OCI-M2 (cell line): ENCODE results near the gene CD2AP.
"Not testable (repeated sequence)": the region's sequence is repeated elsewhere in the genome, so short reads cannot be mapped to it uniquely, and the experiment has no call there.

Experiments
- DNase-seq: peaks from one replicate; lab custom pipeline; 2025; ENCODE audit not compliant: unreplicated experiment; lab: John Stamatoyannopoulos, UW

Gene CD2AP

DNA sequence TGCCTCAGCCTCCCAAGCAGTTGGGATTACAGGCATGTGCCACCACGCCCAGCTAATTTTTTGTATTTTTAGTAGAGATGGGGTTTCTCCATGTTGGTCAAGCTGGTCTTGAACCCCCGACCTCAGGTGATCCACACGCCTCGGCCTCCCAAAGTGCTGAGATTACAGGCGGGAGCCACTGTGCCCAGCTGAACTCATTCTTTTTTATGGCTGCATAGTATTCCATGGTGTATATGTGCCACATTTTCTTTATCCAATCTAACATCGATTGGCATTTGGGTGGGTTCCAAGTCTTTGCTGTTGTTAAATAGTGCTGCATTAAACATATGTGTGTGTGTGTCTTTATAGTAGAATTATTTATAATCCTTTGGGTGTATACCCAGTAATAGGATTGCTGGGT is 78.9 kb downstream of the CD2AP start:
- DNase-seq: not testable (repeated sequence)

GRCh38 chr6:47563162-47563561 is 85.6 kb downstream of the CD2AP start:
- no peak for DNase-seq

DNA sequence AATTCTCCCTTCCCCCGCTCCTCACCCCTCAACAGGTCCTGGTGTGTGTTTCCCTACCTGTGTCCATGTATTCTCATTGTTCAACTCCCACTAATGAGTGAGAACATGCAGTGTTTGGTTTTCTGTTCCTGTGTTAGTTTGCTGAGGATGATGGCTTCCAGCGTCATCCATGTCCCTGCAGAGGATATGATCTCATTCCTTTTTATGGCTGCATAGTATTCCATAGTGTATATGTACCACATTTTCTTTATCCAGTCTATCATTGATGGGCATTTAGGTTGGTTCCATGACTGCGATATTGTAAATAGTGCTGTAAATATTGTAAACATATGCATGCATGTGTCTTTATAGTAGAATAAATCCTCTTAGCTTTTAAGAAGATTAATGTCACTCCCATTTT is 89.0 kb downstream of the CD2AP start:
- not testable (repeated sequence) for DNase-seq

DNA sequence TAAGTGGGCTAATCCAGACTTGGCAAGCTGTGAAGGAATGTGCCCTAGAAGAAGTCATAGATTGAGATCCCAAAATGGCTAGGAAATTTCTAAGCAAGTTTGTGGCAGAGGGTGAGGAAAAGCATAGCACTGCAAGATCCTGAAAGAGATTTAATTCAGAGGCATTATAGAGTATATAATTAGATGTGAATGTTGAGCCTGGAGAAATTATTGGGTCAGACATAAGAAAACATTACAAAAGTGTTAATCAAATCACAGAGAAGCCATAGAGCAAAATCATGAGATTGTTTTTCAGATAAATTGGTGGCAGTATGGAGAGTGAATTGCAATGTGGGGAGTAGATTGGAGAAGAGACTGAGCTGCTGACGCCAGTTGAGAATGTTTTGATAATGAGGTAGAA is 90.0 kb downstream of the CD2AP start:
- DNase-seq: no peak

DNA sequence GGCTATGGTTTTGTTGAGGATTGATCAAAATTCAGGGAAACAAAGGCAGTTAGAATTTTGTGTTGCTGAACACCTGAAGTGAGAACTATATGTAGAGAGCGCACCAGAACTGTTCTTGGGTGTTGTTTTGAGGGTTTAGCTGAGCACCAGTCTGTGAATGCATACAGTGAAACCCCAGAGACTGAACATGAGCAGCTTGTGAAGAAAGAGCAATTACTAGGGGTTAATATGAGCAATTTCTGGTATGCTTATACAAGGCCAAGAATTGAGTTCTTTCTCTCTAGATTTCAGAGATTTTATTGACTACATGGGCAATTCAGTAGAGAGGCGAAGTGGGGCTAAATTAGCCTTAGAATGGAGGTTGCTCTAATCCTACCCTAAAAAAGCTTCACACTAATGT is 93.9 kb downstream of the CD2AP start:
- no peak for DNase-seq

DNA sequence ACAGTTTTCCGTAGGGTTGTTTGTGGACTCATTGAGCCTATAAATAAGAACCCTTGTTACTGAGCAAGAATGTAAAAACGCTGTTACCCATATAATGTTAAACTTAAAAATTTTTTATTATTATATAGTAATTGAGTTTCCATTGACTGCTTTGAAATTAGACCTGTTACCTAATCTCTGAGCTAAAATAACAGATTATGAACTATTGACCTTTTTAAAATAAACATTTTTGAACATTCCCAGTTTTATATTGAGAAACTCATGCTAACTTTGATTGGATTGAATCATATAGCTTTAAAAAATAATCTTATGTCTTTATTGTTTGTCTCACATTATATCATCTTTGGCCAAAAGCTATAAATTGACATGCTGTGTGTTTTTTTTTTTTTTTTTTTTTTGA is 95.5 kb downstream of the CD2AP start:
- no peak for DNase-seq

- no peak for DNase-seq
Measured at GRCh38 chr6:47574789-47575188, 97.2 kb downstream of the CD2AP start.

DNA sequence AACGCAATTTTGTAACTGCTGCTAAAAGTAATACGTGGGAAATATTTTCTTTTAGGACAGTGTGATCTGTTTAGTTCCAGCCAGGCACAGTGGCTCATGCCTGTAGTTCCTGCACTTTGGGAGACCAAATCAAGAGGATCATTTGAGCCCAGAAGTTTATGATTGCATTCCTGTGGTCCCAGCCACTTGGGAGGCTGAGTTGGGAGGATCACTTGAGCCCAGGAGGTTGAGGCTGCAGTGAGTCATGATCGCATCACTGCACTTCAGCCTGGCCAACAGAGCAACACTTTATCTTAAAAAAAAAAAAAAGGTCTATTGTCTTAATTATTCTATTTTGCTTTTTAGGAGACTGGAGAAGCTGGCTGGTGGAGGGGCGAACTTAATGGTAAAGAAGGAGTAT is 101.5 kb downstream of the CD2AP start:
- no peak for DNase-seq

DNA sequence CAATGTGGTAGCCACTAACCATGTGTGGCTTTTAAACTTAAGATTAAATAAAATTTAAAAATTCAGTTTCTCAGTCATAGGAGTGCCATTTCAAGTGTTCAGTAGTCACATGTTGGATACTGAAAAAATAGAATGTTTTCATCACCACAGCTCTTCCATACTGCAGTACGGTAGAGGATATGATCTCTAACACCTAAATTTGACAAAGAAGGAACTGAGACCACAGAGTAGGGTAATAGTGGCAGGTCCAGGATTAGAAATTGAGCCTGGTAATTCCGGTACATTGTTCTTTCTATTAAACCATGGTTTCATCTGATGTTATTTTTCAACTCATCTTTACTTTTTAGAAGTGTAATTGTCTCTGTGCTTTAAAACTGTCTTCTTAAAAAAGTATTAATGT is 104.0 kb downstream of the CD2AP start:
- DNase-seq: no peak

DNA sequence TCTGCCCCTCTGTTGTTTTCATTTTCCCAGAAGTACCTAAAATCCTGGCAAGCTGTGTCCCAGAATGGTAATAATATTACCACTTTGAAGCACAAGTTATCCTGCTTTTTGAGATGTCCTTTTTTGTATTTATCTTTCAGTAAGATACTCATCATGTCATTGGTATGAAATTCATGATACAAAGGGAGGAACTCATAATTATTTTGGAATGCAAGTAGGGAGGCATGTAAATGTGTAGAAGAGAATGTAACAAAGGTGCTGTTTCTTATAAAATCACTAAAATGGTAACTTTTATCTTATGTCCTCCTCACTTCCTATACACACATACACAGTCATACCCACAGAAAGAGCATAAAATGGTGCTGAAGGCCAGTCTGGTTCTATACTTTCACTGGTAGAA is 109.9 kb downstream of the CD2AP start:
- no peak for DNase-seq

DNA sequence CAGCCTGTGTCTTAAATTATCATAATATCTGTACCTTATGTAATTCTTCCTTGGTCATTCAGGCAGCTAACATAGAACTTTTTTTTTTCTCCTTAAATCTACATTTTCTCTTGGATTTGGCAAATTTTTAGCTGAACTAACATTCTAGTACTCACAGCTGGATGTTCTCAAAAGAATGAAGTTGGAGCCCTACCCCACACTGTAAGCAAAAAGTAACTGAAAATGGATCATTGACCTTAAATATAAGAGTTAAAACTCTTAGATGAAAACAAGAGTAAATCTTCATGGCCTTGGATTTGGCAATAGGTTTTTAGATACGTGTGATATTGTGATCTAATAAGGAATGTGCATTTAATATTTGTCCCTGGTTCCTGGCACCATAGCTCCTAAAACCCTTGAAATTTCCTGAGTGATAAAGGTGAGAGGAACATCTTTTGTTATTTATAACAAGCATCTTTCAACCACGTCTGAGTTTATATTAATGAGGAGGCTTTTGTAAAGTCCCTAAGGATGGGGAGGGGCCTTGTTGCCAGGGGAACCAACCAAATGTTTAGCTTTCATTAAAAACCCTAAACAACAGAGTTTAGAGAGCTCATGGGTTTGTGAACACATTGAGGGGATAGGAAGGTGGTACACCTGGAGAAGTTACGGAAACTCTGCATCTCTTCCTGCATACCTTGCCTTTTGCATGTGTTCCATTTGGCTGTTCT is 114.7 kb downstream of the CD2AP start:
- DNase-seq: no peak

DNA sequence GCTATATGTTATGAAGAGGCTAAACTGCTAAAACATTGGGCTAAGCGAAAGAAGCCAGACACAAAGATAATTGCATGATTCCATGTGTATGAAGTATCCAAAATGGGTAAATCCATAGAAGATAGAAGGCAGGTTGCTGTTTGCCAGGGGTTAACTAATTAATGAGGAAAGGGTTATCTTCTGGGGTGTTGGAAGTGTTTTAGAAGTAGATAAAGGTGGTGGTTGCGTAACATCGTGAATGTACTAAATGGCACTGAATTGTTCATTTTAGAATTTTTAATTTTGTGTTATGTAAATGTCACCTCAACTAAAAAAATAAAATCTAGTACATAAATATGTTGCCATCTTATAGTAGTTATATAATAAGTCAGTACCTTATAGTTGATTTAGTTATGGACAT is 116.4 kb downstream of the CD2AP start:
- no peak for DNase-seq

- DNase-seq: no peak
Measured at GRCh38 chr6:47595785-47596184, 118.2 kb downstream of the CD2AP start.

GRCh38 chr6:47598367-47598766 is 120.8 kb downstream of the CD2AP start:
- DNase-seq: no peak

DNA sequence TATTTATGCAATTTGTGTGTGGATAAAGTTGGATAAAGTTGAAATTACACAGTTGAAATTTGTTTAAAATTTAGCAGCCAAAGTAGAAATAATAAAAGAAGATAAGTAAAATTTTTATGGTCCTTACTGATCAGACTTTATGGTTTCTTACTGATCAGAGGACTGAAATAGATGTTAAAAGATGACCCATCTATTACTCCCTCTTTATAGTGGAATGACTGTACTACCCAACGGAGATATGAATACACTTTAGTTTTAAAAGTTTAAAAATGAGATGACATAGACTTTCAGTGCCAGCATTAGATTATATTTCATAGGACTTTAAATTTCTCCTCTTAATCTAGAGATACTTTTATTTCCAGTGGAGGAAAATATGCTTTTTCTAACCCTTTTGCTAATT is 121.9 kb downstream of the CD2AP start:
- DNase-seq: no peak

GRCh38 chr6:47603227-47603626 is 125.6 kb downstream of the CD2AP start:
- no peak for DNase-seq

DNA sequence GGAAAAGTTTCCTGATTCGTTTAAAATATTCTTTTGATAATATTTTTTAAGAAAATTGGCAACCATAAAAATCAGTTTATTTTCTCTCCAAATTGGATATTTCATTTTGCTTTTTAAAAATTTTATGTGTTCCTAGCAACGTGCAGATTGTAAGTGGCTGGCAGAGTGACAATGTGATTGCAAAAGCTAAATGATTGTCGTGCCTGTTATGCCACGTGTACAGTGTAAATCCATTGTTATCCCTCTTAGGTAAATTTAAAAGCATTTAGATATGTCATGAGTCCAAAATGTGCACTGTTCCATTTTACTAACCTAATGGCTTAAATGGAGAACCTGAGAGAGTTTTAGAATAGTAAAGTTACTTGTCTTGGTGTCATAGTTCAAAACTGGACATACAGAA is 126.4 kb downstream of the CD2AP start:
- no peak for DNase-seq

DNA sequence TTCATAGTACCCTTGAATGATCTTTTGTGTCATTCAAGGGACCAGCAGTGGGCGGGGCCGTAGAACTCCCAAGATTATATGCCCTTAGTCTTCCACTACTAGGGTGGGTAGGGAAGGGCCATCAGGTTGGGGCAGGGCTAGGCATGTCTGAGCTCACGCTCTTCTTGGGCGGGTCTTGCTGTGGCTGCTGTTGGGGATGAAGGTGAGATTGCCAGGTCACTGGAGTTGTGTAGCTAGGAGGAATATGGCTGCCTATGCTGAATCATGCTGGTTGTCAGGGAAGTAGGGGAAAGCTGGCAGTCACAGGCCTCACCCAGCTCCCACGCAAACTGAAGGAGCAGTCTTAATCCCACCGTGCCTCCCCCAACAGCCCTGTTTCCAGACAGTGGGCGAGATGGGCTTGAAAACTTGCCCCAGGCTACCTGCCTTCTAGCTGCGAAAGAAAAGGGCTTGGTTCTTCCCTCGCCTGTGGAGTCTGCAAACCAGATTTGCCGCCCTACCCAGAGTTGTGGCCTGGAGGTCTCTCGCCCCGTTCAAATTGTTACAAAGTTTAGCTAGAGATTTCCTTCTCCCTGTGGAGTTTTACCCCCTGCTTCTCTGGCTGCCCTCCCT is 144.4 kb downstream of the CD2AP start:
- no peak for DNase-seq

- DNase-seq: no peak
Measured at GRCh38 chr6:47626782-47627181, 149.2 kb downstream of the CD2AP start.

GRCh38 chr6:47628448-47629272 is 151.1 kb downstream of the CD2AP start:
- DNase-seq: no peak

- no peak for DNase-seq
Measured at GRCh38 chr6:47629954-47630353, 152.4 kb downstream of the CD2AP start.

DNA sequence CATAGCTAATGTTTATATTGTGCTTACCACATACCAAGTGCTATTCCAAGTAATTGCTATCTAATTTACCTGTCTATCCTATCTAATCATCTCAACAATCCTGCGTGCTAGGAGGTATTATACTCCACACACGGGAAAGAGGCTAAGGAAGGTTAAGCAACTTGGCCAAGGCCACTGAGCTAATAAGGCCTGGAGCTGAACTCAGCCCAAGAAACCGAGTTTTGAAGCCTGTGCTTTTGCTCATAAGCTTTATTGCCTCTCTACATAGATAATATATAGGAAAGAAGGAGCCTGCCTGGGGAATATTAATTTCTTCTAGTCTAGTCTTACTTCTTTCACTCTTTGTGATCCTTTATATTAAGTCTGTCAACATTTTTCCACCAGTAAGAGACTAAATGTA is 153.0 kb downstream of the CD2AP start:
- no peak for DNase-seq
